ENCODE results near the gene PNMA3. TPM values are rescaled to one million over a fixed set of nuclear protein-coding genes. Genes with fewer than 3 reads are reported as not detected.
A peak's percentile ranks its signal among the peaks of the same experiment; 100 is the strongest.
"Not testable (repeated sequence)": the region's sequence is repeated elsewhere in the genome, so short reads cannot be mapped to it uniquely, and the experiment has no call there.

Gene PNMA3, protein sequence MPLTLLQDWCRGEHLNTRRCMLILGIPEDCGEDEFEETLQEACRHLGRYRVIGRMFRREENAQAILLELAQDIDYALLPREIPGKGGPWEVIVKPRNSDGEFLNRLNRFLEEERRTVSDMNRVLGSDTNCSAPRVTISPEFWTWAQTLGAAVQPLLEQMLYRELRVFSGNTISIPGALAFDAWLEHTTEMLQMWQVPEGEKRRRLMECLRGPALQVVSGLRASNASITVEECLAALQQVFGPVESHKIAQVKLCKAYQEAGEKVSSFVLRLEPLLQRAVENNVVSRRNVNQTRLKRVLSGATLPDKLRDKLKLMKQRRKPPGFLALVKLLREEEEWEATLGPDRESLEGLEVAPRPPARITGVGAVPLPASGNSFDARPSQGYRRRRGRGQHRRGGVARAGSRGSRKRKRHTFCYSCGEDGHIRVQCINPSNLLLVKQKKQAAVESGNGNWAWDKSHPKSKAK
- 1 to 10 TPM; 5.4 to 7.4 TPM for total RNA-seq
- 4.8 TPM for polyA plus RNA-seq (2013, experiment 1 of 2)
- 3.4 TPM for polyA plus RNA-seq (2013, experiment 2 of 2)
- long read RNA-seq, experiment 1, partial matches to known transcripts, result 1 of 3 reads
- long read RNA-seq, experiment 1, other reads (novel, unspliced or antisense), result 1 of 3 reads
- long read RNA-seq, experiment 2, partial matches to known transcripts, result 10 of 15 reads
- long read RNA-seq, experiment 2, other reads (novel, unspliced or antisense), result 4 of 15 reads
- long read RNA-seq, experiment 3, transcript PNMA3-201 (3 exons, 3,158 nt), result major isoform, 5 of 28 reads
- long read RNA-seq, experiment 3, partial matches to known transcripts, result 20 of 28 reads
- long read RNA-seq, experiment 3, other reads (novel, unspliced or antisense), result 2 of 28 reads
- long read RNA-seq, experiment 4, result 0 reads

DNA sequence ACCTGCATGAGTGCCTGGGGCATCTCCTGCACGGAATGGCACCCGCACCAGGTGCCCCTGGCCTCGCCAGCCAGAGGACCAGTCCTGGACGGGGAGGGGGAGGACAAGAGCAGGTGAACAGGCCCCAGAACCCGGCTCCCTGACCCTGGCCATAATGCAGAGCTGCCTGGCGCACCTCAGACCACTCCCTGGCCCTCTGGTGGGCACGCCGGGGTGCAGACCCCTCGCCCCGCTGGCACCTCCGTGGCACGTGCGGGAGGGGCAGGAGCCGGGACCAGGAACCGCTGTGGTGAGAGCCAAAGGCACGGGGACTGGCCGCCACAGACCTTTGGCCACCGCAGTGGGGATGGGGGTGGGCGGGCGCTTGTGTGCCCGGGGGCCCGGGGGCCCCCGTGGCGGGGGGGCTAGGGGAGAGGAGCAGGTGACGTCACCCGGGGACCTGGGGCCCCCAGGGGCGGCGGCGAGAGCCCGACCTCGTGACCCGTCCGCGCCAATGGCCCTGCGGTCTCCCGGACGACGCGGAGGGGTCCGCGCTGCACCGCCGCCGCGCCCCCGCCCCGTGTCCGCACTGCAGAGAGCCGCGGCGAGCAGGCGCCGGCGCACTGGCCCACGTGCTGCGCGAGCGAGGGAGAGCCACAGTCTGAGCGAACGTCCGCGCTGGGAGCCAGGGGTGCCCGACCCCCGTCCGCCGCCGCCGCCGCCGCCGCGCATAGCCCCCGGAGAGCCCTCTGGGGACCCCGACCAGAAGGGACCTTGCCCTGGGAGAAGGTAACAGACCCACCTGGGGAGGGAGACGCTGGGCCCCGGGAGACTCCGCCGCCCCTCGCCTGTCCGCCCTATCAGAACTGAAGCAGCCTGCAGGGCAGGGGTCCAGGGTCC lies at the start of gene PNMA3:
Gene PNMA3, plus strand, starts transcription at position 600 of the 879 bp plus-strand sequence. CDS start 586 bp downstream, outside the sequence.
- H3K4me3 Mint-ChIP-seq, result peak within 1 kb of the TSS; percentile 39
- Histone ChIP-seq H3K9me3 (ENCODE audit: control insufficient read depth, low read length) (no peaks in the 10 kb centered on the region), H3K27me3 (ENCODE audit: control insufficient read depth, insufficient read depth, low read length, poor library complexity, severe bottlenecking) (peaks cover 35% of the 10 kb centered on the region), H3K4me3 (ENCODE audit: low read length) (no peak within 1 kb of the TSS), H3K36me3 (ENCODE audit: control insufficient read depth, insufficient read depth, low read length) (no peaks in the 10 kb centered on the region), H3K4me1 (ENCODE audit: control insufficient read depth, insufficient read depth, low read length) (no peaks in the 10 kb centered on the region), H3K9ac (ENCODE audit: extremely low read depth, low read length, poor library complexity, severe bottlenecking) (no peak within 1 kb of the TSS), H3K27ac (ENCODE audit: low read depth, low read length) (no peak within 1 kb of the TSS)
- H3K27me3 Mint-ChIP-seq (ENCODE audit: insufficient read depth), result peaks cover 38% of the 10 kb centered on the region
- no peak within 1 kb of the TSS for H3K27ac Mint-ChIP-seq
- TF ChIP-seq, protein P1, sequence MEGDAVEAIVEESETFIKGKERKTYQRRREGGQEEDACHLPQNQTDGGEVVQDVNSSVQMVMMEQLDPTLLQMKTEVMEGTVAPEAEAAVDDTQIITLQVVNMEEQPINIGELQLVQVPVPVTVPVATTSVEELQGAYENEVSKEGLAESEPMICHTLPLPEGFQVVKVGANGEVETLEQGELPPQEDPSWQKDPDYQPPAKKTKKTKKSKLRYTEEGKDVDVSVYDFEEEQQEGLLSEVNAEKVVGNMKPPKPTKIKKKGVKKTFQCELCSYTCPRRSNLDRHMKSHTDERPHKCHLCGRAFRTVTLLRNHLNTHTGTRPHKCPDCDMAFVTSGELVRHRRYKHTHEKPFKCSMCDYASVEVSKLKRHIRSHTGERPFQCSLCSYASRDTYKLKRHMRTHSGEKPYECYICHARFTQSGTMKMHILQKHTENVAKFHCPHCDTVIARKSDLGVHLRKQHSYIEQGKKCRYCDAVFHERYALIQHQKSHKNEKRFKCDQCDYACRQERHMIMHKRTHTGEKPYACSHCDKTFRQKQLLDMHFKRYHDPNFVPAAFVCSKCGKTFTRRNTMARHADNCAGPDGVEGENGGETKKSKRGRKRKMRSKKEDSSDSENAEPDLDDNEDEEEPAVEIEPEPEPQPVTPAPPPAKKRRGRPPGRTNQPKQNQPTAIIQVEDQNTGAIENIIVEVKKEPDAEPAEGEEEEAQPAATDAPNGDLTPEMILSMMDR (conservative IDR thresholded peaks at IDR 0.05), result no peak
- DNase-seq, result peak; percentile 61
- peaks cover 56% of the 10 kb centered on the region for H3K9me3 Mint-ChIP-seq
- 14% methylated on average over 62 of the region's 80 CpGs; no CpG with 5 or more reads in 1 of the 2 experiments for WGBS, 2 experiments (ENCODE audit: insufficient coverage in 1 of 2, insufficient read length in 1 of 2)
- H3K4me1 Mint-ChIP-seq, result peaks cover 2% of the 10 kb centered on the region
- no peaks in the 10 kb centered on the region for H3K36me3 Mint-ChIP-seq (ENCODE audit: low read depth)

DNA sequence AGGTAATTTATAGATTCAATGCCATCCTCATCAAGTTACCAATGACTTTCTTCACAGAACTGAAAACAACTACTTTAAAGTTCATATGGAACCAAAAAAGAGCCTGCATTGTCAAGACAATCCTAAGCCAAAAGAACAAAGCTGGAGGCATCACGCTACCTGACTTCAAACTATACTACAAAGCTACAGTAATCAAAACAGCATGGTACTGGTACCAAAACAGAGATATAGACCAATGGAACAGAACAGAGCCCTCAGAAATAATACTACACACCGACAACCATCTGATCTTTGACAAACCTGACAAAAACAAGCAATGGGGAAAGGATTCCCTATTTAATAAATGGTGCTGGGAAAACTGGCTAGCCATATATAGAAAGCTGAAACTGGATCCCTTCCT lies 39.1 kb upstream of the PNMA3 start:
- H3K9me3 Mint-ChIP-seq, result peaks cover 59% of the 10 kb centered on the region
- not testable (repeated sequence) for DNase-seq; H3K4me3 Mint-ChIP-seq; H3K27ac ChIP-seq (ENCODE audit: low read depth, low read length); H3K9ac ChIP-seq (ENCODE audit: extremely low read depth, low read length, poor library complexity, severe bottlenecking); H3K27ac Mint-ChIP-seq; H3K4me1 ChIP-seq (ENCODE audit: control insufficient read depth, insufficient read depth, low read length); H3K9me3 ChIP-seq (ENCODE audit: control insufficient read depth, low read length); H3K36me3 ChIP-seq (ENCODE audit: control insufficient read depth, insufficient read depth, low read length); H3K36me3 Mint-ChIP-seq (ENCODE audit: low read depth); H3K4me3 ChIP-seq (ENCODE audit: low read length); H3K4me1 Mint-ChIP-seq
- H3K27me3 ChIP-seq (ENCODE audit: control insufficient read depth, insufficient read depth, low read length, poor library complexity, severe bottlenecking), result peaks cover 41% of the 10 kb centered on the region
- peaks cover 55% of the 10 kb centered on the region for H3K27me3 Mint-ChIP-seq (ENCODE audit: insufficient read depth)
- 80% methylated on average over 1 of the region's 2 CpGs; no CpG with 5 or more reads in 1 of the 2 experiments for WGBS, 2 experiments (ENCODE audit: insufficient coverage in 1 of 2, insufficient read length in 1 of 2)

DNA sequence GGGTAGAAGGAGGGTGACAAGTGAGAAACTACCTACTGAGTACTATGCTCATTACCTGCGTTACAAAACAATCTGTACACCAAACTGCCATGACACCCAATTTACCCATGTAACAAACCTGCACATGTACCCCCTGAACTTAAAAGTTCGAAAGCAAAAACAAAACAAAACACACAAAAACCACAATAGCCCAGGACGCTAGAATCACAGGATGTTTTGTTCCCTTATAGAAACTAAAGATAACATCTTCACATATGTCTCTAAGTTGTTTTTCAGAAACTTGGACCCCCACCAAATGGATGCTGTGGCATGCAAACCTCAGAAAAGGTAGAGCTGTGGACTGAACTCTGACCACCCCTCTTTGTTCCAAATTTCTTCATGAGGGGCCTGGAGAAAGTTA lies 37.1 kb upstream of the PNMA3 start:
- Histone ChIP-seq H3K4me1 (ENCODE audit: control insufficient read depth, insufficient read depth, low read length) (no peaks in the 10 kb centered on the region), H3K9ac (ENCODE audit: extremely low read depth, low read length, poor library complexity, severe bottlenecking) (no peak overlapping the region), H3K27ac (ENCODE audit: low read depth, low read length) (no peak overlapping the region), H3K36me3 (ENCODE audit: control insufficient read depth, insufficient read depth, low read length) (no peaks in the 10 kb centered on the region), H3K9me3 (ENCODE audit: control insufficient read depth, low read length) (no peaks in the 10 kb centered on the region), H3K27me3 (ENCODE audit: control insufficient read depth, insufficient read depth, low read length, poor library complexity, severe bottlenecking) (peaks cover 29% of the 10 kb centered on the region), H3K4me3 (ENCODE audit: low read length) (no peak overlapping the region)
- H3K4me3 Mint-ChIP-seq, result no peak overlapping the region
- no peak for DNase-seq
- H3K36me3 Mint-ChIP-seq (ENCODE audit: low read depth), result no peaks in the 10 kb centered on the region
- peaks cover 52% of the 10 kb centered on the region for H3K27me3 Mint-ChIP-seq (ENCODE audit: insufficient read depth)
- H3K9me3 Mint-ChIP-seq, result peaks cover 55% of the 10 kb centered on the region
- H3K4me1 Mint-ChIP-seq, result no peaks in the 10 kb centered on the region
- 91% methylated on average over 3 of the region's 3 CpGs; no CpG with 5 or more reads in 1 of the 2 experiments for WGBS, 2 experiments (ENCODE audit: insufficient coverage in 1 of 2, insufficient read length in 1 of 2)
- H3K27ac Mint-ChIP-seq, result no peak overlapping the region
- TF ChIP-seq, protein P1 (conservative IDR thresholded peaks at IDR 0.05), result no peak

DNA sequence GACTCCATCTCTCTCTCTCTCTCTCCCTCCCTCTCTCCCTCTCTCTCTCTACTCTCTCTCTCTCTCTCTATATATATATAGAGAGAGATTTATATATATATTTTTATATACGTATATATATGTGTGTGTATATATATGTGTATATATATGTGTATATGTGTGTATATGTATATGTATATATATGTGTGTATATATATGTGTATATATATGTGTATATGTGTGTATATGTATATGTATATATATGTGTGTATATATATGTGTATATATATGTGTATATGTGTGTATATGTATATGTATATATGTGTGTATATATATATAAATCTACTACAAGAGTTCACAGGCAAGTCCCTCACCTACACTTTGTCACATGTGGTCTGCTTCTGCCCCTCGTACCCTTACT lies 29.8 kb upstream of the PNMA3 start:
- not testable (repeated sequence) for H3K27me3 ChIP-seq (ENCODE audit: control insufficient read depth, insufficient read depth, low read length, poor library complexity, severe bottlenecking); H3K36me3 ChIP-seq (ENCODE audit: control insufficient read depth, insufficient read depth, low read length); H3K27ac Mint-ChIP-seq; H3K4me3 ChIP-seq (ENCODE audit: low read length); H3K4me3 Mint-ChIP-seq; H3K36me3 Mint-ChIP-seq (ENCODE audit: low read depth); DNase-seq; H3K27ac ChIP-seq (ENCODE audit: low read depth, low read length); H3K9ac ChIP-seq (ENCODE audit: extremely low read depth, low read length, poor library complexity, severe bottlenecking); H3K9me3 ChIP-seq (ENCODE audit: control insufficient read depth, low read length); H3K4me1 Mint-ChIP-seq; H3K4me1 ChIP-seq (ENCODE audit: control insufficient read depth, insufficient read depth, low read length)
- peaks cover 16% of the 10 kb centered on the region for H3K27me3 Mint-ChIP-seq (ENCODE audit: insufficient read depth)
- peaks cover 46% of the 10 kb centered on the region for H3K9me3 Mint-ChIP-seq
- WGBS, 2 experiments (ENCODE audit: insufficient coverage in 1 of 2, insufficient read length in 1 of 2), result 100% methylated on average over 1 of the region's 2 CpGs; no CpG with 5 or more reads in 1 of the 2 experiments

DNA sequence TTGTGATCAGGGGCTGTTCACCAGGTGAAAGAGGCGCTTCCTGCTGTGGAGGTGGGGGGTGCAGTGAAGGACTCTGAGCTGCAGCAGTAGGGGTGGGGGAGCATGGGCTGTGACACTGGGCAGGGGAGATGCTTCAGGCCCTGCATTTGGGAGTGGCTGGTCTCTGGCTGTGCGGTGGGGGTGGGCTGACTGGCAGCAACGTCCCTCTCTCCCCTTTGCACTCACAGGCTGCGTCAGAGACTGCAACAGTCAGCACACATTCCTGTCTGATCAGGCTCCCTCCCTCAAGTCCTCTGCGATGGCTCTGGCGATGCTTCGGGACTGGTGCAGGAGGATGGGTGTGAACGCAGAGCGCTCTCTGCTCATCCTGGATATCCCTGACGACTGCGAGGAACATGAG lies 27.8 kb upstream of the PNMA3 start:
- not testable (repeated sequence) for H3K36me3 Mint-ChIP-seq (ENCODE audit: low read depth); H3K4me1 ChIP-seq (ENCODE audit: control insufficient read depth, insufficient read depth, low read length); H3K36me3 ChIP-seq (ENCODE audit: control insufficient read depth, insufficient read depth, low read length); DNase-seq; H3K4me3 ChIP-seq (ENCODE audit: low read length); H3K27ac ChIP-seq (ENCODE audit: low read depth, low read length); H3K9ac ChIP-seq (ENCODE audit: extremely low read depth, low read length, poor library complexity, severe bottlenecking); H3K27me3 ChIP-seq (ENCODE audit: control insufficient read depth, insufficient read depth, low read length, poor library complexity, severe bottlenecking); H3K9me3 ChIP-seq (ENCODE audit: control insufficient read depth, low read length); H3K27ac Mint-ChIP-seq; H3K4me1 Mint-ChIP-seq; H3K4me3 Mint-ChIP-seq
- H3K9me3 Mint-ChIP-seq, result peaks cover 51% of the 10 kb centered on the region
- 100% methylated on average over 1 of the region's 11 CpGs; no CpG with 5 or more reads in 1 of the 2 experiments for WGBS, 2 experiments (ENCODE audit: insufficient coverage in 1 of 2, insufficient read length in 1 of 2)
- H3K27me3 Mint-ChIP-seq (ENCODE audit: insufficient read depth), result peaks cover 19% of the 10 kb centered on the region

Data from endodermal cell (in vitro differentiated cells).